HepG2 (cell line): ENCODE measurements around the gene RNASE8. TPM values are rescaled to one million over a fixed set of nuclear protein-coding genes. Genes with fewer than 3 reads are reported as not detected.

ENCODE experiments used
- ATAD3A ChIP-seq: sonication (generic); formaldehyde crosslinking; IDR thresholded peaks from 2 replicates; pipeline ENCODE4 v1.4.0; 2020; ENCODE audit warnings: missing genetic modification reagents
- FOXM1 ChIP-seq: sonication (generic); formaldehyde crosslinking; IDR thresholded peaks from 2 replicates; pipeline ENCODE4 v1.5.0; 2020; ENCODE audit warnings: missing genetic modification reagents
- HNF4G ChIP-seq, 2 experiments: sonication (generic) in 1 of 2; formaldehyde crosslinking in 1 of 2; IDR thresholded peaks; 2 replicates each; pipeline versions ENCODE4 v1.4.0 to v1.6.1; 2011 to 2020; ENCODE audit warnings: borderline replicate concordance in 2 of 2, low read depth in 2 of 2, mild to moderate bottlenecking in 2 of 2, low read length in 1 of 2, missing genetic modification reagents in 1 of 2, moderate library complexity in 1 of 2
- KDM4B ChIP-seq: sonication (generic); formaldehyde crosslinking; IDR thresholded peaks from 2 replicates; pipeline ENCODE4 v1.4.0; 2020; ENCODE audit warnings: missing genetic modification reagents
- PRMT3 ChIP-seq: sonication (generic); formaldehyde crosslinking; IDR thresholded peaks from 2 replicates; pipeline ENCODE4 v1.8.1; 2022; ENCODE audit warnings: low read depth, mild to moderate bottlenecking, moderate library complexity, missing genetic modification reagents, borderline replicate concordance
- RAD21 ChIP-seq: fragments of 450-650 bp; formaldehyde crosslinking; IDR thresholded peaks from 2 replicates; pipeline ENCODE4 v1.5.0; 2020; ENCODE audit warnings: mild to moderate bottlenecking
- RBAK ChIP-seq: sonication (generic); formaldehyde crosslinking; IDR thresholded peaks from 2 replicates; pipeline ENCODE4 v1.5.1; 2020; ENCODE audit warnings: mild to moderate bottlenecking, missing genetic modification reagents
- RFX1 ChIP-seq: fragments of 450-650 bp; IDR thresholded peaks from 2 replicates; pipeline ENCODE4 v1.6.1; 2017
- SATB2 ChIP-seq: sonication (generic); formaldehyde crosslinking; IDR thresholded peaks from 2 replicates; pipeline ENCODE4 v1.5.0; 2020; ENCODE audit warnings: missing genetic modification reagents
- SIX4 ChIP-seq: sonication (generic); formaldehyde crosslinking; IDR thresholded peaks from 2 replicates; pipeline ENCODE4 v1.4.0; 2020; ENCODE audit warnings: missing genetic modification reagents
- SMAD9 ChIP-seq: sonication (generic); formaldehyde crosslinking; IDR thresholded peaks from 2 replicates; pipeline ENCODE4 v1.5.1; 2020; ENCODE audit warnings: mild to moderate bottlenecking, missing genetic modification reagents
- SRSF9 ChIP-seq: fragments of 200-400 bp; formaldehyde crosslinking; IDR thresholded peaks from 2 replicates; pipeline ENCODE4 v1.6.1; 2018; ENCODE audit warnings: borderline replicate concordance, mild to moderate bottlenecking, low read depth, low read length; ENCODE audit not compliant: insufficient read depth, poor library complexity, severe bottlenecking
- ZBTB1 ChIP-seq: sonication (generic); formaldehyde crosslinking; IDR thresholded peaks from 2 replicates; pipeline ENCODE4 v1.4.0; 2020; ENCODE audit warnings: missing genetic modification reagents, borderline replicate concordance
- ZBTB49 ChIP-seq: sonication (generic); formaldehyde crosslinking; IDR thresholded peaks from 2 replicates; pipeline ENCODE4 v1.4.0; 2020; ENCODE audit warnings: missing genetic modification reagents, borderline replicate concordance
- ZBTB8A ChIP-seq: sonication (generic); formaldehyde crosslinking; IDR thresholded peaks from 2 replicates; pipeline ENCODE4 v1.4.0; 2020; ENCODE audit warnings: mild to moderate bottlenecking, low read depth, missing genetic modification reagents, borderline replicate concordance
- ZNF232 ChIP-seq: sonication (generic); formaldehyde crosslinking; IDR thresholded peaks from 2 replicates; pipeline ENCODE4 v1.4.0; 2020; ENCODE audit warnings: missing genetic modification reagents, borderline replicate concordance
- ZNF263 ChIP-seq: sonication (generic); formaldehyde crosslinking; IDR thresholded peaks from 2 replicates; pipeline ENCODE4 v1.4.0; 2020; ENCODE audit warnings: missing genetic modification reagents
- ZNF337 ChIP-seq: sonication (generic); formaldehyde crosslinking; IDR thresholded peaks from 2 replicates; pipeline ENCODE4 v1.5.1; 2020; ENCODE audit warnings: missing genetic modification reagents, low read depth, mild to moderate bottlenecking, borderline replicate concordance
- ZNF34 ChIP-seq: sonication (generic); formaldehyde crosslinking; IDR thresholded peaks from 2 replicates; pipeline ENCODE4 v1.4.0; 2020; ENCODE audit warnings: mild to moderate bottlenecking, missing genetic modification reagents, borderline replicate concordance
- ZNF367 ChIP-seq: sonication (generic); formaldehyde crosslinking; IDR thresholded peaks from 2 replicates; pipeline ENCODE4 v1.4.0; 2020; ENCODE audit warnings: missing genetic modification reagents, borderline replicate concordance
- ZNF460 ChIP-seq: sonication (generic); formaldehyde crosslinking; IDR thresholded peaks from 2 replicates; pipeline ENCODE4 v1.5.1; 2020; ENCODE audit warnings: missing genetic modification reagents, mild to moderate bottlenecking, borderline replicate concordance
- ZNF615 ChIP-seq: sonication (generic); formaldehyde crosslinking; IDR thresholded peaks from 2 replicates; pipeline ENCODE4 v1.5.0; 2020; ENCODE audit warnings: mild to moderate bottlenecking, missing genetic modification reagents, borderline replicate concordance
- ZNF674 ChIP-seq: sonication (generic); formaldehyde crosslinking; IDR thresholded peaks from 2 replicates; pipeline ENCODE4 v1.5.0; 2020; ENCODE audit warnings: low read depth, mild to moderate bottlenecking, missing genetic modification reagents
- ZNF704 ChIP-seq: sonication (generic); formaldehyde crosslinking; IDR thresholded peaks from 2 replicates; pipeline ENCODE4 v1.8.1; 2023; ENCODE audit warnings: mild to moderate bottlenecking, inconsistent platforms, moderate library complexity, missing genetic modification reagents, borderline replicate concordance
- ZNF75D ChIP-seq: sonication (generic); formaldehyde crosslinking; IDR thresholded peaks from 2 replicates; pipeline ENCODE4 v1.8.1; 2023; ENCODE audit warnings: missing genetic modification reagents, mild to moderate bottlenecking, borderline replicate concordance
- ZNF790 ChIP-seq: sonication (generic); formaldehyde crosslinking; IDR thresholded peaks from 2 replicates; pipeline ENCODE4 v1.8.0; 2022; ENCODE audit warnings: missing genetic modification reagents, mild to moderate bottlenecking, borderline replicate concordance
- polyA plus RNA-seq, 8 experiments: library from polyadenylated mRNA; depleted of rRNA in 3 of 8; stranded (reverse) in 7 of 8; unstranded in 1 of 8; fragments of >200 nt; fragmentation: Illumina TruSeq in 4 of 8; extraction: Trizol in 4 of 8; gene quantifications; 2 replicates each; pipeline versions ENCODE4 v1.2.1 to v1.2.3, GENCODE V29; 2011 to 2016; ENCODE audit warnings: low read depth in 4 of 8, missing spikeins in 1 of 8, mixed read lengths in 1 of 8; ENCODE audit not compliant: insufficient read depth in 1 of 8
- total RNA-seq, 5 experiments: library from RNA; depleted of rRNA; stranded (reverse); fragments of >200 nt; fragmentation: Illumina TruSeq; extraction: Trizol; gene quantifications; 2 replicates each; pipeline ENCODE4 v1.2.3, GENCODE V29; 2016; ENCODE audit warnings: low read depth in 1 of 5

RNASE8 gene
- total and polyA plus RNA-seq, 2 of the 13 experiments (the other 11 are each of a cell fraction or from before 2014, with no cell fraction given), result not detected

GRCh38 chr14:21103710-21104447, 46.3 kb downstream of the RNASE8 start (continued):
- TF ChIP-seq ZNF75D, result peak; percentile 36; the same call in 1 of the 2 replicates
- peak; percentile 36; the same call in 1 of the 2 replicates for TF ChIP-seq KDM4B (CRISPR knock-in tag)
- no peak for TF ChIP-seq FOXM1 (CRISPR knock-in tag)
- no peak; the same call in 1 of the 2 replicates for TF ChIP-seq ATAD3A (CRISPR knock-in tag)
- peak; percentile 96 for TF ChIP-seq ZNF790 (CRISPR knock-in tag)
- TF ChIP-seq ZNF34 (CRISPR knock-in tag), result 0 out of 2 replicates have a peak, but pooled peaks have one; percentile 87
- TF ChIP-seq SRSF9, result no peak
- TF ChIP-seq PRMT3 (CRISPR knock-in tag), result peak; percentile 97; the same call in 1 of the 2 replicates
- TF ChIP-seq RBAK (CRISPR knock-in tag), result 0 out of 2 replicates have a peak, but pooled peaks have one; percentile 13
- peak; percentile 99 for TF ChIP-seq SATB2
- TF ChIP-seq ZNF460 (CRISPR knock-in tag), result peak; percentile 56; the same call in 1 of the 2 replicates
- TF ChIP-seq ZNF367, result no peak; the same call in 1 of the 2 replicates
- peak; percentile 97; the same call in 1 of the 2 replicates for TF ChIP-seq SMAD9 (CRISPR knock-in tag)
- TF ChIP-seq RAD21 (CRISPR knock-in tag), result peak; percentile 74
- peak; percentile 99; the same call in 1 of the 2 replicates for TF ChIP-seq ZNF674 (CRISPR knock-in tag)
- TF ChIP-seq ZNF232 (CRISPR knock-in tag), result peak; percentile 96
- no peak for TF ChIP-seq RFX1
- peak; percentile 99 for TF ChIP-seq ZNF337 (CRISPR knock-in tag)
- no peak; the same call in none of the 2 replicates for TF ChIP-seq ZBTB8A (CRISPR knock-in tag)
- TF ChIP-seq SIX4, result peak; percentile 82
- peak; percentile 44; the same call in 1 of the 2 replicates for TF ChIP-seq ZBTB49 (CRISPR knock-in tag)
- TF ChIP-seq HNF4G (IDR thresholded peaks at IDR 0.05; ENCODE audit: borderline replicate concordance, low read depth, low read length), result peak; percentile 99
- TF ChIP-seq HNF4G (CRISPR knock-in tag; IDR thresholded peaks at IDR 0.05; ENCODE audit: borderline replicate concordance, low read depth), result peak; percentile 99
- TF ChIP-seq ZNF704 (CRISPR knock-in tag), result peak; percentile 96; the same call in 1 of the 2 replicates
- TF ChIP-seq ZBTB1 (CRISPR knock-in tag), result peak; percentile 70; the same call in 1 of the 2 replicates
- peak; percentile 76 for TF ChIP-seq ZNF615
- peak; percentile 84 for TF ChIP-seq ZNF263 (CRISPR knock-in tag)
